ENCODE measurements around the gene ZNF438. TPM values are rescaled to one million over a fixed set of nuclear protein-coding genes. Genes with fewer than 3 reads are reported as not detected.

Gene ZNF438
- total RNA-seq, 1 donor = 4.3 TPM

- Histone ChIP-seq H3K4me3 (ENCODE audit: insufficient read depth, low read length) (no peak overlapping the region), H3K27ac (ENCODE audit: low read depth, low read length) (no peak overlapping the region), H3K36me3 (ENCODE audit: insufficient read depth, low read length) (no peaks in the 10 kb centered on the region), H3K4me1 (ENCODE audit: insufficient read depth, low read length) (no peaks in the 10 kb centered on the region), H3K4me2 (ENCODE audit: insufficient read depth, low read length) (no peak overlapping the region), H3K9me3 (ENCODE audit: low read depth, low read length) (no peaks in the 10 kb centered on the region), H4K20me1 (ENCODE audit: insufficient read depth, low read length) (no peaks in the 10 kb centered on the region), H2AFZ (ENCODE audit: low read length) (no peak overlapping the region), H3K79me2 (ENCODE audit: insufficient read depth, low read length) (peaks cover 18% of the 10 kb centered on the region), H3K27me3 (ENCODE audit: insufficient read depth, low read length) (no peaks in the 10 kb centered on the region)
- DNase-seq (ENCODE audit: insufficient read length, low spot score, missing footprints) = no peak
- no peak for TF ChIP-seq CTCF (IDR thresholded peaks at IDR 0.05; ENCODE audit: extremely low read depth, low read depth, low read length)
These were observed 8.1 kb downstream of the ZNF438 start for GRCh38 chr10:31023558-31023957.

- Histone ChIP-seq H4K20me1 (ENCODE audit: insufficient read depth, low read length) (no peaks in the 10 kb centered on the region), H3K4me3 (ENCODE audit: insufficient read depth, low read length) (no peak overlapping the region), H3K27me3 (ENCODE audit: insufficient read depth, low read length) (no peaks in the 10 kb centered on the region), H3K36me3 (ENCODE audit: insufficient read depth, low read length) (no peaks in the 10 kb centered on the region), H3K9me3 (ENCODE audit: low read depth, low read length) (no peaks in the 10 kb centered on the region), H2AFZ (ENCODE audit: low read length) (no peak overlapping the region), H3K27ac (ENCODE audit: low read depth, low read length) (no peak overlapping the region), H3K79me2 (ENCODE audit: insufficient read depth, low read length) (peaks cover 17% of the 10 kb centered on the region), H3K4me1 (ENCODE audit: insufficient read depth, low read length) (no peaks in the 10 kb centered on the region), H3K4me2 (ENCODE audit: insufficient read depth, low read length) (no peak overlapping the region)
- DNase-seq (ENCODE audit: insufficient read length, low spot score, missing footprints) = no peak
- no peak for TF ChIP-seq CTCF (IDR thresholded peaks at IDR 0.05; ENCODE audit: extremely low read depth, low read depth, low read length)
These were observed 11.5 kb downstream of the ZNF438 start for GRCh38 chr10:31020209-31020608.

- Histone ChIP-seq H4K20me1 (ENCODE audit: insufficient read depth, low read length) (no peaks in the 10 kb centered on the region), H2AFZ (ENCODE audit: low read length) (no peak overlapping the region), H3K79me2 (ENCODE audit: insufficient read depth, low read length) (peaks cover 15% of the 10 kb centered on the region), H3K4me1 (ENCODE audit: insufficient read depth, low read length) (no peaks in the 10 kb centered on the region), H3K4me2 (ENCODE audit: insufficient read depth, low read length) (no peak overlapping the region), H3K36me3 (ENCODE audit: insufficient read depth, low read length) (no peaks in the 10 kb centered on the region), H3K9me3 (ENCODE audit: low read depth, low read length) (no peaks in the 10 kb centered on the region), H3K4me3 (ENCODE audit: insufficient read depth, low read length) (no peak overlapping the region), H3K27me3 (ENCODE audit: insufficient read depth, low read length) (no peaks in the 10 kb centered on the region), H3K27ac (ENCODE audit: low read depth, low read length) (no peak overlapping the region)
- no peak for TF ChIP-seq CTCF (IDR thresholded peaks at IDR 0.05; ENCODE audit: extremely low read depth, low read depth, low read length)
- no peak for DNase-seq (ENCODE audit: insufficient read length, low spot score, missing footprints)
These were observed 12.7 kb downstream of the ZNF438 start for GRCh38 chr10:31018962-31019361.

DNA sequence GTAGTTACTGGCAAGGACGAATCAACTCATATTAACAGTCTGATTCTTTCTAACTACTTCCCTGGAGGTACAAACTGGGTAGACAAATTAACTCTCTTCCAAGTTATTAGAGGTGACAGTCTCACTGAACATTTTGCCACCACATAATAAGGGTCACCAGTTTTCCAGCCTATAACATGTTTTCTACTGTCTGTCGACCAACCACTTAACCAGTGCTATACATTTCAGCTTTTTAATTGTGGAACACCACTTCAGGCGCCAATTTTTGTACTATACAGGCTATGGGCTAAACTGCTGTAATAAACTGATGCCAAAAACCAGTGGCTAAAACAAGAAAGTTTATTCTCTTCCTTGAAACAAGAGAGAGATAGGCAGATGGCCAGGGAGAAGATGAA lies 13.3 kb downstream of the ZNF438 start:
- Histone ChIP-seq H3K4me2 (ENCODE audit: insufficient read depth, low read length) (no peak overlapping the region), H3K36me3 (ENCODE audit: insufficient read depth, low read length) (no peaks in the 10 kb centered on the region), H3K79me2 (ENCODE audit: insufficient read depth, low read length) (peaks cover 10% of the 10 kb centered on the region), H3K27ac (ENCODE audit: low read depth, low read length) (no peak overlapping the region), H3K4me3 (ENCODE audit: insufficient read depth, low read length) (no peak overlapping the region), H3K27me3 (ENCODE audit: insufficient read depth, low read length) (no peaks in the 10 kb centered on the region), H4K20me1 (ENCODE audit: insufficient read depth, low read length) (no peaks in the 10 kb centered on the region), H3K4me1 (ENCODE audit: insufficient read depth, low read length) (no peaks in the 10 kb centered on the region), H3K9me3 (ENCODE audit: low read depth, low read length) (no peaks in the 10 kb centered on the region), H2AFZ (ENCODE audit: low read length) (no peak overlapping the region)
- no peak for TF ChIP-seq CTCF (IDR thresholded peaks at IDR 0.05; ENCODE audit: extremely low read depth, low read depth, low read length)
- DNase-seq (ENCODE audit: insufficient read length, low spot score, missing footprints) = no peak

All from osteoblast (primary cell).